WTC11 (cell line): ENCODE measurements around the gene ELFN1.

Experiments used
- NFYB ChIP-seq: sonication (generic); formaldehyde crosslinking; conservative IDR thresholded peaks from 2 replicates; pipeline ENCODE4 v1.8.0; 2022; ENCODE audit warnings: low read depth, missing genetic modification reagents
- RORB ChIP-seq: fragments of 250-450 bp; sonication (Bioruptor Pico); IDR thresholded peaks from 2 replicates; pipeline ENCODE4 v1.9.0; 2021; ENCODE audit warnings: mild to moderate bottlenecking
- SMAD3 ChIP-seq: sonication (generic); formaldehyde crosslinking; IDR thresholded peaks from 2 replicates; pipeline ENCODE4 v1.8.0; 2022; ENCODE audit warnings: missing genetic modification reagents, mild to moderate bottlenecking, borderline replicate concordance
- TEAD4 ChIP-seq: sonication (generic); formaldehyde crosslinking; IDR thresholded peaks from 2 replicates; pipeline ENCODE4 v1.8.0; 2022; ENCODE audit warnings: mild to moderate bottlenecking, missing genetic modification reagents
- ZNF232 ChIP-seq: sonication (generic); formaldehyde crosslinking; IDR thresholded peaks from 2 replicates; pipeline ENCODE4 v1.8.0; 2022; ENCODE audit warnings: mild to moderate bottlenecking, missing genetic modification reagents
- ZNF263 ChIP-seq: sonication (generic); formaldehyde crosslinking; IDR thresholded peaks from 2 replicates; pipeline ENCODE4 v1.8.1; 2022; ENCODE audit warnings: low read depth, mild to moderate bottlenecking, moderate library complexity, missing genetic modification reagents
- TF ChIP-seq, protein P1 (sequence below): fragments of 200-600 bp; IDR thresholded peaks from 2 replicates; pipeline ENCODE4 v1.8.0; 2022; ENCODE audit warnings: antibody characterized with exemption
- TF ChIP-seq, protein P2 (sequence below): sonication (generic); formaldehyde crosslinking; IDR thresholded peaks from 2 replicates; pipeline ENCODE4 v1.8.1; 2022; ENCODE audit warnings: mild to moderate bottlenecking, moderate library complexity, missing genetic modification reagents
- TF ChIP-seq, protein P3 (sequence below): sonication (generic); formaldehyde crosslinking; IDR thresholded peaks from 2 replicates; pipeline ENCODE4 v1.8.1; 2023; ENCODE audit warnings: mild to moderate bottlenecking, missing genetic modification reagents, moderate library complexity
- TF ChIP-seq, protein P4 (sequence below): sonication (generic); formaldehyde crosslinking; conservative IDR thresholded peaks from 2 replicates; pipeline ENCODE4 v1.8.1; 2022; ENCODE audit warnings: mild to moderate bottlenecking, missing genetic modification reagents
- TF ChIP-seq, protein P5 (sequence below): sonication (generic); formaldehyde crosslinking; IDR thresholded peaks from 2 replicates; pipeline ENCODE4 v1.8.0; 2023; ENCODE audit warnings: missing genetic modification reagents, mild to moderate bottlenecking, borderline replicate concordance
- TF ChIP-seq, protein P6 (sequence below): sonication (generic); formaldehyde crosslinking; IDR thresholded peaks from 2 replicates; pipeline ENCODE4 v1.8.0; 2022; ENCODE audit warnings: mild to moderate bottlenecking, missing genetic modification reagents
- TF ChIP-seq, protein P7 (sequence below): sonication (generic); formaldehyde crosslinking; IDR thresholded peaks from 2 replicates; pipeline ENCODE4 v1.8.0; 2022; ENCODE audit warnings: mild to moderate bottlenecking, missing genetic modification reagents

DNA sequence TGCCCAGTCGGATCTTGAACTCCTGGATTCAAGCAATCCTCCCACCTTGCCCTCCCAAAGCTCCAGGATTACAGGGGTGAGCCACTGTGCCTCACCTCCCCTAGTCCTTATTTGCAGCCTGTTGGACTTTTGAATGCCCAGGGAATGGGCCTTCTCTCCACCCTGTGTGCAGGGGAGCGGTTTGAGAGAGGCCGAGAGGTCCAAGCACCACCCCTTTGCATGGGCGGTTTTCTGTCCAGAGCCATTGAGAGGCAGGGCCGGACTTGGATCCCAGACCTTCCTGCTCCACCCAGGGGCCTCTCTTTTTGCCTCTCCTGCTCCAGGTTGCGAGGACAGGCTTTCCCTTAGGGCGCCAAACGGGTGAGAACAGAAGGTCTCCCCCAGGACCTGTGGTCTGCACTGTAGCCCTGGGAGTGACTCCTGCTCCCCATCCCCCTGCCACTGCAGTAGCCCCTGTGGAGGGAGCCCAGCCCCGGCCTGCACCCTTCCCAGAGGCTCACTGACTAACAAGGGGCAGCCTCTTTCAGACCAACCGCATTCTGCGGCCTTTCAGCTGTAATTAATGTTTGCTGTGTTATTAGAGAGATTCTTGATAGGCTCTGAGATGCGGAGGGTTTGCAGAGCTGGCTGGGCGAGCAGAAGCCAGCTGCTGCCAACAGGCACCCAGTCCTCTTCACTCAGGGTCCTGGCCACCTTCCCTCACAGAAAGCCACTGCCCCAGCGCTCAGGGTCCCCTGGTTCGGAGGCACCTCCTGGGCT lies 57.9 kb downstream of the ELFN1 start:
- TF ChIP-seq, protein P1, sequence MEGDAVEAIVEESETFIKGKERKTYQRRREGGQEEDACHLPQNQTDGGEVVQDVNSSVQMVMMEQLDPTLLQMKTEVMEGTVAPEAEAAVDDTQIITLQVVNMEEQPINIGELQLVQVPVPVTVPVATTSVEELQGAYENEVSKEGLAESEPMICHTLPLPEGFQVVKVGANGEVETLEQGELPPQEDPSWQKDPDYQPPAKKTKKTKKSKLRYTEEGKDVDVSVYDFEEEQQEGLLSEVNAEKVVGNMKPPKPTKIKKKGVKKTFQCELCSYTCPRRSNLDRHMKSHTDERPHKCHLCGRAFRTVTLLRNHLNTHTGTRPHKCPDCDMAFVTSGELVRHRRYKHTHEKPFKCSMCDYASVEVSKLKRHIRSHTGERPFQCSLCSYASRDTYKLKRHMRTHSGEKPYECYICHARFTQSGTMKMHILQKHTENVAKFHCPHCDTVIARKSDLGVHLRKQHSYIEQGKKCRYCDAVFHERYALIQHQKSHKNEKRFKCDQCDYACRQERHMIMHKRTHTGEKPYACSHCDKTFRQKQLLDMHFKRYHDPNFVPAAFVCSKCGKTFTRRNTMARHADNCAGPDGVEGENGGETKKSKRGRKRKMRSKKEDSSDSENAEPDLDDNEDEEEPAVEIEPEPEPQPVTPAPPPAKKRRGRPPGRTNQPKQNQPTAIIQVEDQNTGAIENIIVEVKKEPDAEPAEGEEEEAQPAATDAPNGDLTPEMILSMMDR = no peak
- TF ChIP-seq TEAD4 (CRISPR knock-in tag) (no peak), RORB (no peak), ZNF263 (CRISPR knock-in tag) (no peak), SMAD3 (CRISPR knock-in tag) (no peak), NFYB (CRISPR knock-in tag) (no peak), ZNF232 (no peak)
- TF ChIP-seq, protein P2, sequence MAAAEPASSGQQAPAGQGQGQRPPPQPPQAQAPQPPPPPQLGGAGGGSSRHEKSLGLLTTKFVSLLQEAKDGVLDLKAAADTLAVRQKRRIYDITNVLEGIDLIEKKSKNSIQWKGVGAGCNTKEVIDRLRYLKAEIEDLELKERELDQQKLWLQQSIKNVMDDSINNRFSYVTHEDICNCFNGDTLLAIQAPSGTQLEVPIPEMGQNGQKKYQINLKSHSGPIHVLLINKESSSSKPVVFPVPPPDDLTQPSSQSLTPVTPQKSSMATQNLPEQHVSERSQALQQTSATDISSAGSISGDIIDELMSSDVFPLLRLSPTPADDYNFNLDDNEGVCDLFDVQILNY (CRISPR knock-in tag) = no peak
- TF ChIP-seq, protein P3, sequence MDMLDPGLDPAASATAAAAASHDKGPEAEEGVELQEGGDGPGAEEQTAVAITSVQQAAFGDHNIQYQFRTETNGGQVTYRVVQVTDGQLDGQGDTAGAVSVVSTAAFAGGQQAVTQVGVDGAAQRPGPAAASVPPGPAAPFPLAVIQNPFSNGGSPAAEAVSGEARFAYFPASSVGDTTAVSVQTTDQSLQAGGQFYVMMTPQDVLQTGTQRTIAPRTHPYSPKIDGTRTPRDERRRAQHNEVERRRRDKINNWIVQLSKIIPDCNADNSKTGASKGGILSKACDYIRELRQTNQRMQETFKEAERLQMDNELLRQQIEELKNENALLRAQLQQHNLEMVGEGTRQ (CRISPR knock-in tag) = no peak
- TF ChIP-seq, protein P4, sequence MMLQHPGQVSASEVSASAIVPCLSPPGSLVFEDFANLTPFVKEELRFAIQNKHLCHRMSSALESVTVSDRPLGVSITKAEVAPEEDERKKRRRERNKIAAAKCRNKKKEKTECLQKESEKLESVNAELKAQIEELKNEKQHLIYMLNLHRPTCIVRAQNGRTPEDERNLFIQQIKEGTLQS = no peak
- TF ChIP-seq, protein P5, sequence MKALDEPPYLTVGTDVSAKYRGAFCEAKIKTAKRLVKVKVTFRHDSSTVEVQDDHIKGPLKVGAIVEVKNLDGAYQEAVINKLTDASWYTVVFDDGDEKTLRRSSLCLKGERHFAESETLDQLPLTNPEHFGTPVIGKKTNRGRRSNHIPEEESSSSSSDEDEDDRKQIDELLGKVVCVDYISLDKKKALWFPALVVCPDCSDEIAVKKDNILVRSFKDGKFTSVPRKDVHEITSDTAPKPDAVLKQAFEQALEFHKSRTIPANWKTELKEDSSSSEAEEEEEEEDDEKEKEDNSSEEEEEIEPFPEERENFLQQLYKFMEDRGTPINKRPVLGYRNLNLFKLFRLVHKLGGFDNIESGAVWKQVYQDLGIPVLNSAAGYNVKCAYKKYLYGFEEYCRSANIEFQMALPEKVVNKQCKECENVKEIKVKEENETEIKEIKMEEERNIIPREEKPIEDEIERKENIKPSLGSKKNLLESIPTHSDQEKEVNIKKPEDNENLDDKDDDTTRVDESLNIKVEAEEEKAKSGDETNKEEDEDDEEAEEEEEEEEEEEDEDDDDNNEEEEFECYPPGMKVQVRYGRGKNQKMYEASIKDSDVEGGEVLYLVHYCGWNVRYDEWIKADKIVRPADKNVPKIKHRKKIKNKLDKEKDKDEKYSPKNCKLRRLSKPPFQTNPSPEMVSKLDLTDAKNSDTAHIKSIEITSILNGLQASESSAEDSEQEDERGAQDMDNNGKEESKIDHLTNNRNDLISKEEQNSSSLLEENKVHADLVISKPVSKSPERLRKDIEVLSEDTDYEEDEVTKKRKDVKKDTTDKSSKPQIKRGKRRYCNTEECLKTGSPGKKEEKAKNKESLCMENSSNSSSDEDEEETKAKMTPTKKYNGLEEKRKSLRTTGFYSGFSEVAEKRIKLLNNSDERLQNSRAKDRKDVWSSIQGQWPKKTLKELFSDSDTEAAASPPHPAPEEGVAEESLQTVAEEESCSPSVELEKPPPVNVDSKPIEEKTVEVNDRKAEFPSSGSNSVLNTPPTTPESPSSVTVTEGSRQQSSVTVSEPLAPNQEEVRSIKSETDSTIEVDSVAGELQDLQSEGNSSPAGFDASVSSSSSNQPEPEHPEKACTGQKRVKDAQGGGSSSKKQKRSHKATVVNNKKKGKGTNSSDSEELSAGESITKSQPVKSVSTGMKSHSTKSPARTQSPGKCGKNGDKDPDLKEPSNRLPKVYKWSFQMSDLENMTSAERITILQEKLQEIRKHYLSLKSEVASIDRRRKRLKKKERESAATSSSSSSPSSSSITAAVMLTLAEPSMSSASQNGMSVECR = no peak
- TF ChIP-seq, protein P6, sequence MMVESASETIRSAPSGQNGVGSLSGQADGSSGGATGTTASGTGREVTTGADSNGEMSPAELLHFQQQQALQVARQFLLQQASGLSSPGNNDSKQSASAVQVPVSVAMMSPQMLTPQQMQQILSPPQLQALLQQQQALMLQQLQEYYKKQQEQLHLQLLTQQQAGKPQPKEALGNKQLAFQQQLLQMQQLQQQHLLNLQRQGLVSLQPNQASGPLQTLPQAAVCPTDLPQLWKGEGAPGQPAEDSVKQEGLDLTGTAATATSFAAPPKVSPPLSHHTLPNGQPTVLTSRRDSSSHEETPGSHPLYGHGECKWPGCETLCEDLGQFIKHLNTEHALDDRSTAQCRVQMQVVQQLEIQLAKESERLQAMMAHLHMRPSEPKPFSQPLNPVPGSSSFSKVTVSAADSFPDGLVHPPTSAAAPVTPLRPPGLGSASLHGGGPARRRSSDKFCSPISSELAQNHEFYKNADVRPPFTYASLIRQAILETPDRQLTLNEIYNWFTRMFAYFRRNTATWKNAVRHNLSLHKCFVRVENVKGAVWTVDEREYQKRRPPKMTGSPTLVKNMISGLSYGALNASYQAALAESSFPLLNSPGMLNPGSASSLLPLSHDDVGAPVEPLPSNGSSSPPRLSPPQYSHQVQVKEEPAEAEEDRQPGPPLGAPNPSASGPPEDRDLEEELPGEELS (CRISPR knock-in tag) = no peak
- TF ChIP-seq, protein P7, sequence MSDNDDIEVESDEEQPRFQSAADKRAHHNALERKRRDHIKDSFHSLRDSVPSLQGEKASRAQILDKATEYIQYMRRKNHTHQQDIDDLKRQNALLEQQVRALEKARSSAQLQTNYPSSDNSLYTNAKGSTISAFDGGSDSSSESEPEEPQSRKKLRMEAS (CRISPR knock-in tag) = no peak
